ENCODE data around the gene CCDC24.

DNA sequence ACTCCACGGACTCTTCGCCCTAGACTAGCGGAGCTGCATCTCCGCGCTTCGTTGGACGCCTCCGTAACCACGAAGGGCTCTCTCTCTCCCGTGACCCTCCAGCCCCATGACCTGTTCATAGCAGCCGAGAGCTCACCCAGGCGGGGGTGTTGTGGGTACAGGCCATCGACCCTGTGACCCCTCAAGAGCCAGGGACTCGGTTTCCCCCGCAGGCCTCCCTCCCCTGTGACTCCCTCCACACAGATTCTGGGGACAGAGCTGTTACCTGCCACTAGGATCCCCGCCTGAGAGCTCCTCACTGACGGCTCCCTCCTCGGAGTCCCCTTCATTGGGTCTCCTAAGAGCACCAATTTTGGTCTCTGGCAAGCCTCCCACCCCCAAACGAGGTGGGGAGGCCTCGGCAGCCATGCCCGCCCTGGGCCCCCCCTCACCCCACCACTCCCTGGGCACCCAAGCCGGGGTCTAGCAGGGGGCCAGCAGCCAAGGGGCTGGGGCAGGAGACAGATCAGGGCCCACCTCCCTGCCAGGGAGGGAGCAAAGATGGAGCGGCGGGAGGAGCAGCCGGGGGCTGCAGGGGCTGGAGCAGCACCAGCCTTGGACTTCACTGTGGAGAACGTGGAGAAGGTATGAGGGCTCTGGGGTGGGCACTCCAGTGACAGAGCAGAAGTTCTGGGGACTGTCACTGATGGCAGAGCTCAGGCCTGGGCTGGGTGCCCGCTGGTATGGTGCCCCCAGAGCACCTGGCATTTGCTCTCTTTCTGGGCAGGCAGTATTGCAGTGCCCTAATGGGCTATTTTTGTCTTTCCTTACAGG, 44.1 kb upstream of the CCDC24 start:
- TF ChIP-seq POLR2A (IDR thresholded peaks at IDR 0.05) (no peak), POLR2AphosphoS5 (IDR thresholded peaks at IDR 0.05; ENCODE audit: insufficient read depth in 1 of 2, low read depth in 1 of 2) (no peak)
- TF ChIP-seq, protein P1, sequence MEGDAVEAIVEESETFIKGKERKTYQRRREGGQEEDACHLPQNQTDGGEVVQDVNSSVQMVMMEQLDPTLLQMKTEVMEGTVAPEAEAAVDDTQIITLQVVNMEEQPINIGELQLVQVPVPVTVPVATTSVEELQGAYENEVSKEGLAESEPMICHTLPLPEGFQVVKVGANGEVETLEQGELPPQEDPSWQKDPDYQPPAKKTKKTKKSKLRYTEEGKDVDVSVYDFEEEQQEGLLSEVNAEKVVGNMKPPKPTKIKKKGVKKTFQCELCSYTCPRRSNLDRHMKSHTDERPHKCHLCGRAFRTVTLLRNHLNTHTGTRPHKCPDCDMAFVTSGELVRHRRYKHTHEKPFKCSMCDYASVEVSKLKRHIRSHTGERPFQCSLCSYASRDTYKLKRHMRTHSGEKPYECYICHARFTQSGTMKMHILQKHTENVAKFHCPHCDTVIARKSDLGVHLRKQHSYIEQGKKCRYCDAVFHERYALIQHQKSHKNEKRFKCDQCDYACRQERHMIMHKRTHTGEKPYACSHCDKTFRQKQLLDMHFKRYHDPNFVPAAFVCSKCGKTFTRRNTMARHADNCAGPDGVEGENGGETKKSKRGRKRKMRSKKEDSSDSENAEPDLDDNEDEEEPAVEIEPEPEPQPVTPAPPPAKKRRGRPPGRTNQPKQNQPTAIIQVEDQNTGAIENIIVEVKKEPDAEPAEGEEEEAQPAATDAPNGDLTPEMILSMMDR (IDR thresholded peaks at IDR 0.05) = no peak
